Measurements from ENCODE around the gene ANLN.

The ANLN gene

GRCh38 chr7:36439624-36440023 is 50.0 kb downstream of the ANLN start:
- TF ChIP-seq, protein P1, sequence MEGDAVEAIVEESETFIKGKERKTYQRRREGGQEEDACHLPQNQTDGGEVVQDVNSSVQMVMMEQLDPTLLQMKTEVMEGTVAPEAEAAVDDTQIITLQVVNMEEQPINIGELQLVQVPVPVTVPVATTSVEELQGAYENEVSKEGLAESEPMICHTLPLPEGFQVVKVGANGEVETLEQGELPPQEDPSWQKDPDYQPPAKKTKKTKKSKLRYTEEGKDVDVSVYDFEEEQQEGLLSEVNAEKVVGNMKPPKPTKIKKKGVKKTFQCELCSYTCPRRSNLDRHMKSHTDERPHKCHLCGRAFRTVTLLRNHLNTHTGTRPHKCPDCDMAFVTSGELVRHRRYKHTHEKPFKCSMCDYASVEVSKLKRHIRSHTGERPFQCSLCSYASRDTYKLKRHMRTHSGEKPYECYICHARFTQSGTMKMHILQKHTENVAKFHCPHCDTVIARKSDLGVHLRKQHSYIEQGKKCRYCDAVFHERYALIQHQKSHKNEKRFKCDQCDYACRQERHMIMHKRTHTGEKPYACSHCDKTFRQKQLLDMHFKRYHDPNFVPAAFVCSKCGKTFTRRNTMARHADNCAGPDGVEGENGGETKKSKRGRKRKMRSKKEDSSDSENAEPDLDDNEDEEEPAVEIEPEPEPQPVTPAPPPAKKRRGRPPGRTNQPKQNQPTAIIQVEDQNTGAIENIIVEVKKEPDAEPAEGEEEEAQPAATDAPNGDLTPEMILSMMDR (IDR thresholded peaks at IDR 0.05), result no peak
- no peak overlapping the region for H3K4me3 ChIP-seq (ENCODE audit: low read depth in 1 of 2, low read length in 1 of 2)
- peaks cover 19% of the 10 kb centered on the region for H3K36me3 ChIP-seq
- no peaks in the 10 kb centered on the region for H3K27me3 ChIP-seq
- peaks cover 13 to 17% of the 10 kb centered on the region in 2 experiments for H3K4me1 ChIP-seq (ENCODE audit: control insufficient read depth in 1 of 2, insufficient read depth in 1 of 2, low read depth in 1 of 2, low read length in 1 of 2)
- no peak overlapping the region for H3K27ac ChIP-seq
- no peaks in the 10 kb centered on the region for H3K9me3 ChIP-seq

GRCh38 chr7:36440880-36441279 is 51.2 kb downstream of the ANLN start:
- peaks cover 27% of the 10 kb centered on the region for H3K36me3 ChIP-seq
- no peaks in the 10 kb centered on the region for H3K27me3 ChIP-seq
- TF ChIP-seq, protein P1 (IDR thresholded peaks at IDR 0.05), result no peak
- no peak overlapping the region for H3K4me3 ChIP-seq (ENCODE audit: low read depth in 1 of 2, low read length in 1 of 2)
- peaks cover 13 to 17% of the 10 kb centered on the region in 2 experiments for H3K4me1 ChIP-seq (ENCODE audit: control insufficient read depth in 1 of 2, insufficient read depth in 1 of 2, low read depth in 1 of 2, low read length in 1 of 2)
- H3K27ac ChIP-seq, result no peak overlapping the region
- no peaks in the 10 kb centered on the region for H3K9me3 ChIP-seq

DNA sequence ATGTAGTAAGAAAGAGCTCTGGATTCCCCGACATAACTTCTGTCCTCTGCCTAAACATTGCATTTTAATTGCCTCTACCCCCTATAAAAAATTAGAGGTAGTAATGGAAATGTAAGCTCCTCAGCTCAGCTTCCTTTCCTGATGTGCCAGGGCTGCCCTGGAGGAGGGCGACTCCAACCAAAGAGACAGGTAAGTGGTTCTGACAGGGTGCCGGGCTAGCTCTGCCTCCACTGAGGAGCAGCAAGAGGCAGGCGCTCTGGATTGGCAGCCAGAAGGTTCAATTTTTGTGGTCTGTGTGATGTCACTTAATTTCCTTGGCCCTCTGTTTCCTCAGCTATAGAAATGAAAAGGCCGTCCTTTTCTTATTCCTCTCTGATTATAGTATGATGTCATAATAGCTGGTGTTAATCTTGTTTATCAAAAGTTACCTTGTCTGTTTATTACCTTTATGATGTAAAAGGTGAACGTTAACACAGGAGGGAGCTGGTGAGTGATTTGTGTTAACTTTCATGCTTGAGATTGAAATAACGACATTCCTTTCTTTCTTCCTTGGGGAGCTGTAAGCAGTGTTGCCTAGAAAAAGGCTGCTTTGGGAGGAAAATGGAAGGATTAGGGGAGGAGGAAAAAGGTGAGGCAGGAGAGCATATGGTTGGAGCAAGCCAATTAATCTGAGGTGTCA is 51.8 kb downstream of the ANLN start:
- TF ChIP-seq, protein P1 (IDR thresholded peaks at IDR 0.05), result no peak
- Histone ChIP-seq H3K27me3 (no peaks in the 10 kb centered on the region), H3K4me1 (ENCODE audit: control insufficient read depth in 1 of 2, insufficient read depth in 1 of 2, low read depth in 1 of 2, low read length in 1 of 2) (peaks cover 13 to 17% of the 10 kb centered on the region in 2 experiments), H3K36me3 (peaks cover 30% of the 10 kb centered on the region), H3K4me3 (ENCODE audit: low read depth in 1 of 2, low read length in 1 of 2) (no peak overlapping the region), H3K27ac (no peak overlapping the region), H3K9me3 (no peaks in the 10 kb centered on the region)

DNA sequence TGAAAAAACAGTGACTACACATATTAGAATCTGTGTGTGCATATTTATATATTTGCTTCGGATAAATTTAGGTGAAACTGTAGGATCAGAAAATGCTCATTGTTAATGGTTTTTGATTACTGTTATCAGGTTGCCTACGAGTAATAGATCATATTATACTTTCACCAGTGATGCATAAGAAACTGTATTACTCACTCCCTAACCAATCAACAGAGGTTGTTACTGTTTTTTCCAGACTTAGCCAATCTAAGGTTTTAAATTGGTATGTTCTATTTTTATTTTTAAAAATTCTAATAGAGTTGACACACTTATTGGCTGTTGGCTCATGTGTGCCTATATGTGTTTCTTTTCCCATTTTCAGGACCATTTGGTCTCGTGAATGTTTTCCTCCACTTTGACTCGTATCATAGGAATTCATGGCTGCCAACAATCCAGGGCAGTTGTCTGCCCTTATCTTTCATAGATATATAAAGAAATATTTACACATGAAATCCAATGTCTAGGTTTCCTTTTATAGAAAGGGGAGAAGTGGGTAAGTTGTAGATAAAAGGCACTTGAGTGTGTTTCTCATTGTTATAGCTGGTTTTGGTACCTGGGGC is 59.2 kb downstream of the ANLN start:
- no peaks in the 10 kb centered on the region for H3K4me1 ChIP-seq (ENCODE audit: control insufficient read depth in 1 of 2, insufficient read depth in 1 of 2, low read depth in 1 of 2, low read length in 1 of 2)
- no peaks in the 10 kb centered on the region for H3K27me3 ChIP-seq
- no peak overlapping the region for H3K27ac ChIP-seq
- peaks cover 69% of the 10 kb centered on the region for H3K36me3 ChIP-seq
- H3K9me3 ChIP-seq, result no peaks in the 10 kb centered on the region
- H3K4me3 ChIP-seq (ENCODE audit: low read depth in 1 of 2, low read length in 1 of 2), result no peak overlapping the region
- TF ChIP-seq, protein P1 (IDR thresholded peaks at IDR 0.05), result no peak

DNA sequence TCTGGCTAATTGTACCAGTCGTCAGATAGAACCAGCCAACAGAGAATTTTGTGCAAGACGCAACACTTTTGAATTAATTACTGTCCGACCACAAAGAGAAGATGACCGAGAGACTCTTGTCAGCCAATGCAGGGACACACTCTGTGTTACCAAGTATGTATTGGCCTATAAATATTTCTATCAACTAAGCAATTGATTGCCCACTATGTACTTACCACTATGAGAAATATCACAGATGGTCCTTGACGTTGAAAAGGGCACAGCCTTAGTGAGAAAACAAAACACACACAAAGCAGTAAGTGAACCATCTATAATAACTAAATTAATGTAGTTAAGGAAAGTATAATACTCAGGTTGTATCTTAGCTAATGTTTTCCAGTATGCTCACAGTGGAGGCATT is 60.0 kb downstream of the ANLN start:
- Histone ChIP-seq H3K27ac (no peak overlapping the region), H3K4me1 (ENCODE audit: control insufficient read depth in 1 of 2, insufficient read depth in 1 of 2, low read depth in 1 of 2, low read length in 1 of 2) (no peaks in the 10 kb centered on the region), H3K4me3 (ENCODE audit: low read depth in 1 of 2, low read length in 1 of 2) (no peak overlapping the region), H3K9me3 (no peaks in the 10 kb centered on the region), H3K27me3 (no peaks in the 10 kb centered on the region), H3K36me3 (peaks cover 71% of the 10 kb centered on the region)
- TF ChIP-seq, protein P1 (IDR thresholded peaks at IDR 0.05), result no peak
